Left ventricle myocardium inferior (tissue), 1 donor: ENCODE measurements around the gene SMG7. TPM values are rescaled to one million over a fixed set of nuclear protein-coding genes. Genes with fewer than 3 reads are reported as not detected.

ENCODE experiments used
- DNase-seq: peaks from one replicate; pipeline ENCODE4 v3.0.0-alpha.2; 2020
- H3K27ac ChIP-seq: fragments of 200-600 bp; replicated peaks from 2 replicates; pipeline ENCODE4 v1.8.0; 2021
- H3K27me3 ChIP-seq: fragments of 200-600 bp; 2 replicates; pipeline ENCODE4 v1.8.0; 2021; ENCODE audit warnings: low read depth
- H3K36me3 ChIP-seq: fragments of 200-600 bp; 2 replicates; pipeline ENCODE4 v1.8.0; 2021
- H3K4me1 ChIP-seq: fragments of 200-600 bp; 2 replicates; pipeline ENCODE4 v1.8.0; 2021
- H3K4me3 ChIP-seq: fragments of 200-600 bp; 2 replicates; pipeline ENCODE4 v1.8.0; 2021; ENCODE audit warnings: mild to moderate bottlenecking, moderate library complexity
- H3K9me3 ChIP-seq: fragments of 200-600 bp; replicated peaks from 2 replicates; pipeline ENCODE4 v1.8.0; 2021
- intact Hi-C: fragments of 100-400 bp; cut with micrococcal nuclease; formaldehyde crosslinking; loops from one replicate; pipeline ENCODE4 v1.11.0; 2022
- total RNA-seq: library from RNA; stranded (reverse); fragmentation: NEBNext Ultra II Directional; extraction: Animal tissue kit (Norgen Biotek cat#: 25700); gene quantifications from one replicate; pipeline ENCODE4 v1.2.1, GENCODE V29; 2021
- TF ChIP-seq, protein P1 (sequence below): fragments of 200-600 bp; IDR thresholded peaks from 2 replicates; pipeline ENCODE4 v1.8.0; 2021; ENCODE audit warnings: antibody characterized with exemption, mild to moderate bottlenecking, borderline replicate concordance
- donor health status: DM: no; HTN: yes; CAD: no; lungs with severe emphysema.

Gene SMG7
- total RNA-seq, 1 donor from 2014 or later, result 41.6 TPM

DNA sequence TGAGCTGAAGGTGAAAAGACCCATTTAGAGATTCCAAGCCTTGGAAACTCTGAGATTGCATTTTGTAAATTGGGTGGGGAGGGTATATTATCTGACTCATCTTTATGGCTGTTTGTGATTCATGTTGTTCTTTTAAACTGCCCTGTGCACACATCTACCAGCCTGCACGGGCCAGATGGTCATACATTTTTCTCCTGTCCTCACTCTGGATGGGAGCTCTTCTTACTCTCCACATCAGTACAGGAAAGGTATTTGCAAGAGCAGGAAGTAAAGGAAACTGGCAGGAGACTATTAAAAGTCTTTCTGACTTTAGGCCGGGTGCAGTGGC is 39.8 kb upstream of the SMG7 start:
- Histone ChIP-seq H3K27ac (no peak overlapping the region), H3K4me1 (peaks cover 9% of the 10 kb centered on the region), H3K27me3 (no peaks in the 10 kb centered on the region), H3K4me3 (no peak overlapping the region), H3K36me3 (no peaks in the 10 kb centered on the region), H3K9me3 (no peaks in the 10 kb centered on the region)
- DNase-seq, result no peak
- intact Hi-C loops, result no loop called here
- TF ChIP-seq, protein P1, sequence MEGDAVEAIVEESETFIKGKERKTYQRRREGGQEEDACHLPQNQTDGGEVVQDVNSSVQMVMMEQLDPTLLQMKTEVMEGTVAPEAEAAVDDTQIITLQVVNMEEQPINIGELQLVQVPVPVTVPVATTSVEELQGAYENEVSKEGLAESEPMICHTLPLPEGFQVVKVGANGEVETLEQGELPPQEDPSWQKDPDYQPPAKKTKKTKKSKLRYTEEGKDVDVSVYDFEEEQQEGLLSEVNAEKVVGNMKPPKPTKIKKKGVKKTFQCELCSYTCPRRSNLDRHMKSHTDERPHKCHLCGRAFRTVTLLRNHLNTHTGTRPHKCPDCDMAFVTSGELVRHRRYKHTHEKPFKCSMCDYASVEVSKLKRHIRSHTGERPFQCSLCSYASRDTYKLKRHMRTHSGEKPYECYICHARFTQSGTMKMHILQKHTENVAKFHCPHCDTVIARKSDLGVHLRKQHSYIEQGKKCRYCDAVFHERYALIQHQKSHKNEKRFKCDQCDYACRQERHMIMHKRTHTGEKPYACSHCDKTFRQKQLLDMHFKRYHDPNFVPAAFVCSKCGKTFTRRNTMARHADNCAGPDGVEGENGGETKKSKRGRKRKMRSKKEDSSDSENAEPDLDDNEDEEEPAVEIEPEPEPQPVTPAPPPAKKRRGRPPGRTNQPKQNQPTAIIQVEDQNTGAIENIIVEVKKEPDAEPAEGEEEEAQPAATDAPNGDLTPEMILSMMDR, result no peak

DNA sequence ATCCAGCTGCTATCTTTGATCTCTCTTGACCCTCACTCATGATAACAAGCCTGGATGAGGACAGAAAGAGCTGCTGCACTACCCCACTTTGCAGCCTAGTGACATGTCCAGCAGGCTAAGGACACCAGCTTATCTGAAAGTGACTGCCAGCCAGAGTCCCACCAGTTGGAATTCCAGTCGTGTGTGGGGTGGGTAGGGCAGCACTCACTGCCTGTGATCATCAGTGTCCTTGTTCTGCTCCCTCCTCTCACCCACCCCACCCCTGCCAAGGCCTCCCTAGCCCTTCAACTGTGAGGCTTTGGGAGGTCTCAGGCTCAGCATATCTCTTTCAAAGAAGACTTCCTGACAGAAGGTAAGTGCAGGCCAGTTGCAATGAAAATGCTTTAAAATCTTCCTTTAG is 38.6 kb upstream of the SMG7 start:
- Histone ChIP-seq H3K4me3 (no peak overlapping the region), H3K4me1 (peaks cover 9% of the 10 kb centered on the region), H3K27me3 (no peaks in the 10 kb centered on the region), H3K27ac (no peak overlapping the region), H3K36me3 (no peaks in the 10 kb centered on the region), H3K9me3 (no peaks in the 10 kb centered on the region)
- intact Hi-C loops, result no loop called here
- TF ChIP-seq, protein P1, result no peak
- DNase-seq, result no peak

DNA sequence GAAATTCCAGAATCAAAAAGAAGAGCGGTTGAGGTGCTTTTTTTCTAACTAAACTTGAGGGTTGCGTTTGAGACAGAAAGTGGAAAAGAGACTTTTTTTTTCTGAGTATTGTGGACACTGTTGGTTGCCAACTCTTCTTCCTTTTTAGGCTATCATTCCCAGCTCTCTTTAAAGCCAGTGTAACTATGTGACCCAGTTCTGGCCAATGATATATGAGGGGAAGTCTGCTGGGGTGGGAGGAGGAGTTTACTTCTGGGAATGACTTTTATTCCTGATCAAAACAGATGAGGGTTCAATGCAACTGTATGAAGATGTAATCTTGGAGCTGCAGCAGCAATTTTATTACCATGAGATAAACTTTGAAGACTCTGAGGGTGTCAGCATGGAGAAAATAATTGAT is 36.8 kb upstream of the SMG7 start:
- no peak overlapping the region for H3K27ac ChIP-seq
- H3K36me3 ChIP-seq, result no peaks in the 10 kb centered on the region
- TF ChIP-seq, protein P1, result no peak
- intact Hi-C loops, result no loop called here
- no peak for DNase-seq
- H3K4me1 ChIP-seq, result peaks cover 9% of the 10 kb centered on the region
- H3K4me3 ChIP-seq, result no peak overlapping the region
- H3K27me3 ChIP-seq, result no peaks in the 10 kb centered on the region
- no peaks in the 10 kb centered on the region for H3K9me3 ChIP-seq

DNA sequence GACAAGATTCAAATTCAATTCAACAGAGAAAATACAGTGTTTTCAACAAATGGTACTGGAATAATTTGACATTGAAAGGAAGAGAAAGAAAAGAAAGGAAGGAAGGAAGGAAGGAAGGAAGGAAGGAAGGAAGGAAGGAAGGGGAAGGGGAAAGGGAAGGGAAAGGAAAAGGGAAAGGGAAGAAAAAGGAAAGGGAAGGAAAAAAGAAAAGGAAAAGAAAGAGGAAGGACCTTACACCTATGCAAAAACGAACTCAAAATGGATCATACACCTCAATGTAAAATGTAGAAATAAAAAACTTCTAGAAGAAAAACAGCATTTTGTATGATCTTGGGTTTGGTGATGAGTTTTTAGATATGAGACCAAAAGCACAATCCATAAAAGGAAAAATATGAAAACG is 34.2 kb upstream of the SMG7 start:
- no peak overlapping the region for H3K4me3 ChIP-seq
- H3K27me3 ChIP-seq, result no peaks in the 10 kb centered on the region
- no peaks in the 10 kb centered on the region for H3K36me3 ChIP-seq
- no peak for DNase-seq
- H3K9me3 ChIP-seq, result no peaks in the 10 kb centered on the region
- H3K27ac ChIP-seq, result no peak overlapping the region
- H3K4me1 ChIP-seq, result peaks cover 9% of the 10 kb centered on the region
- intact Hi-C loops, result no loop called here
- TF ChIP-seq, protein P1, result no peak

GRCh38 chr1:183443011-183443410 is 29.3 kb upstream of the SMG7 start:
- Histone ChIP-seq H3K4me3 (no peak overlapping the region), H3K9me3 (no peaks in the 10 kb centered on the region), H3K27me3 (no peaks in the 10 kb centered on the region), H3K4me1 (no peaks in the 10 kb centered on the region), H3K27ac (no peak overlapping the region), H3K36me3 (no peaks in the 10 kb centered on the region)
- DNase-seq, result no peak
- intact Hi-C loops, result no loop called here
- TF ChIP-seq, protein P1, result no peak

- TF ChIP-seq, protein P1, result no peak
These were observed 28.8 kb upstream of the SMG7 start for GRCh38 chr1:183443466-183443865.

More at GRCh38 chr1:183443466-183443865, 28.8 kb upstream of the SMG7 start:
- Histone ChIP-seq H3K27me3 (no peaks in the 10 kb centered on the region), H3K27ac (no peak overlapping the region), H3K36me3 (no peaks in the 10 kb centered on the region), H3K4me1 (no peaks in the 10 kb centered on the region), H3K4me3 (no peak overlapping the region), H3K9me3 (no peaks in the 10 kb centered on the region)
- DNase-seq, result no peak
- intact Hi-C loops, result no loop called here
